ENCODE results near the gene PLEKHB1. TPM values are rescaled to one million over a fixed set of nuclear protein-coding genes. Genes with fewer than 3 reads are reported as not detected.

The PLEKHB1 gene
- total and polyA plus RNA-seq, 10 of the 15 experiments (the other 5 are each of a cell fraction or from before 2014, with no cell fraction given), result 0.58 to 2.6 (median 1.5) TPM; not detected in 1

- H3K9ac ChIP-seq (ENCODE audit: control insufficient read depth, insufficient read depth, low read length), result no peak overlapping the region
- H3K4me1 ChIP-seq (ENCODE audit: control insufficient read depth, insufficient read depth, low read length), result no peaks in the 10 kb centered on the region
- H3K4me3 ChIP-seq, result no peak overlapping the region
- H3K9me3 ChIP-seq (replicated peaks; ENCODE audit: control insufficient read depth, insufficient read depth, low read length), result no peaks in the 10 kb centered on the region
- no peaks in the 10 kb centered on the region for H4K20me1 ChIP-seq (ENCODE audit: control insufficient read depth, insufficient read depth)
- no peak overlapping the region for H2AFZ ChIP-seq (ENCODE audit: control insufficient read depth, low read depth, low read length)
- H3K27ac ChIP-seq (ENCODE audit: control insufficient read depth, insufficient read depth), result no peak overlapping the region
- DNase-seq (ENCODE audit: low read depth, low spot score), result no peak
- no peaks in the 10 kb centered on the region for H3K36me3 ChIP-seq (ENCODE audit: control insufficient read depth in 2 of 2, insufficient read depth in 2 of 2, low read length in 1 of 2)
- intact Hi-C loops (cut with micrococcal nuclease; ENCODE audit: unreplicated experiment), result no loop called here
- no peak overlapping the region for H3K4me2 ChIP-seq (ENCODE audit: control insufficient read depth, insufficient read depth)
- H3K27me3 ChIP-seq (replicated peaks in 1 of 2; ENCODE audit: control insufficient read depth in 2 of 2, insufficient read depth in 2 of 2, low read length in 1 of 2), result no peaks in the 10 kb centered on the region
- FAIRE-seq, result no peak
- SMC1A ChIA-PET (ENCODE audit: uncharacterized antibody, unreplicated experiment), result interaction anchor here (1.3 kb wide), 1 partner anchor 319 kb away, joined by 4 read pairs; no protein-coding TSS in a partner anchor
- CTCF ChIA-PET, result interaction anchor here (0.6 to 2.2 kb wide), 4 partner anchors 9 to 260 kb away, joined by 3 to 7 read pairs (median 4); no protein-coding TSS in a partner anchor
- H3K79me2 ChIP-seq (ENCODE audit: control insufficient read depth, insufficient read depth, low read length), result no peaks in the 10 kb centered on the region
- ATAC-seq, result no peak
- no TSS peak for BruUV-seq (replicated peaks)
- RAD21 ChIA-PET (ENCODE audit: unreplicated experiment), result no interaction called here
- in situ Hi-C loops (cut with MboI), result no loop called here
- WGBS (ENCODE audit: insufficient coverage, insufficient replicate concordance, low lambda C conversion rate, missing lambda C conversion rate), result 73% methylated on average over 3 of the region's 3 CpGs
- POLR2A ChIA-PET, result no interaction called here
- no peak for TF ChIP-seq SREBF2 (IDR thresholded peaks at IDR 0.05; ENCODE audit: low read length)
- no peak for TF ChIP-seq IKZF1 (conservative IDR thresholded peaks at IDR 0.05)
- no peak for TF ChIP-seq CBX5 (IDR thresholded peaks at IDR 0.05; ENCODE audit: low read depth)
- TF ChIP-seq REST (IDR thresholded peaks at IDR 0.05; ENCODE audit: low read depth, low read length), result no peak
- TF ChIP-seq RFX5 (IDR thresholded peaks at IDR 0.05; ENCODE audit: low read depth, low read length), result no peak
- TF ChIP-seq CEBPB (IDR thresholded peaks at IDR 0.05; ENCODE audit: borderline replicate concordance in 1 of 2, low read depth in 2 of 2, low read length in 2 of 2), result no peak
- no peak for TF ChIP-seq BHLHE40 (IDR thresholded peaks at IDR 0.05; ENCODE audit: borderline replicate concordance in 1 of 2, low read depth in 2 of 2, low read length in 1 of 2)
- no peak for TF ChIP-seq SIN3A (IDR thresholded peaks at IDR 0.05; ENCODE audit: low read depth, low read length)
- TF ChIP-seq CBX3 (IDR thresholded peaks at IDR 0.05; ENCODE audit: borderline replicate concordance, low read depth), result no peak
- TF ChIP-seq ELK1 (IDR thresholded peaks at IDR 0.05; ENCODE audit: low read depth, low read length), result no peak
- no peak for TF ChIP-seq YBX1 (IDR thresholded peaks at IDR 0.05)
- TF ChIP-seq ZBTB11 (CRISPR knock-in tag; IDR thresholded peaks at IDR 0.05), result no peak
- no peak for TF ChIP-seq NR2C1 (IDR thresholded peaks at IDR 0.05)
- TF ChIP-seq EGR1 (IDR thresholded peaks at IDR 0.05; ENCODE audit: borderline replicate concordance in 1 of 2, low read depth in 2 of 2, low read length in 2 of 2), result no peak
- no peak for TF ChIP-seq RELA (IDR thresholded peaks at IDR 0.05; ENCODE audit: borderline replicate concordance, partially characterized antibody)
These were observed 24.4 kb downstream of the PLEKHB1 start for GRCh38 chr11:73670808-73671207.
